ENCODE measurements around the gene HSD17B2. TPM values are rescaled to one million over a fixed set of nuclear protein-coding genes. Genes with fewer than 3 reads are reported as not detected.

Gene HSD17B2
- total RNA-seq, 1 donor from 2014 or later = 0.29 TPM

DNA sequence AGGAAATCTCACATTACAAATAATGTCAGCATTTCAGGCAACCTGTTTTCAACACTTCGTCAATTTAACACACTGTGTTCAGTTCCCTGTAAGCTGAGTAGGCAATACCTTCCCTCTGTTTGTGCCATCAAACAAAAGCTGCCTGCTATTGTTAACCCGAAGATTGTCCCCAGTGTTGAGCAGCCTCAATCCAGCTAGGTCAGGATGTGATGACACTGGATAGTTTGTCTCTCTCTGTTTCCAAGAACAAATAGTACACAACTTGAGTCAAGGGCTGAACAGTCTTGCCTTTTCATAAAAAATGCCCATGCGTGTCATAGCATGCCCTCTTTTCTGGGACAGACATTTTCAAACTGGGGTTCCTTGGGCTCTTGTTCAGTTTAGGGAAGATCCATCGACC, 36.4 kb downstream of the HSD17B2 start:
- no peak for DNase-seq (ENCODE audit: low read depth)
- no peak overlapping the region for H3K4me3 ChIP-seq (ENCODE audit: low read depth, low read length)
- TF ChIP-seq, protein P1, sequence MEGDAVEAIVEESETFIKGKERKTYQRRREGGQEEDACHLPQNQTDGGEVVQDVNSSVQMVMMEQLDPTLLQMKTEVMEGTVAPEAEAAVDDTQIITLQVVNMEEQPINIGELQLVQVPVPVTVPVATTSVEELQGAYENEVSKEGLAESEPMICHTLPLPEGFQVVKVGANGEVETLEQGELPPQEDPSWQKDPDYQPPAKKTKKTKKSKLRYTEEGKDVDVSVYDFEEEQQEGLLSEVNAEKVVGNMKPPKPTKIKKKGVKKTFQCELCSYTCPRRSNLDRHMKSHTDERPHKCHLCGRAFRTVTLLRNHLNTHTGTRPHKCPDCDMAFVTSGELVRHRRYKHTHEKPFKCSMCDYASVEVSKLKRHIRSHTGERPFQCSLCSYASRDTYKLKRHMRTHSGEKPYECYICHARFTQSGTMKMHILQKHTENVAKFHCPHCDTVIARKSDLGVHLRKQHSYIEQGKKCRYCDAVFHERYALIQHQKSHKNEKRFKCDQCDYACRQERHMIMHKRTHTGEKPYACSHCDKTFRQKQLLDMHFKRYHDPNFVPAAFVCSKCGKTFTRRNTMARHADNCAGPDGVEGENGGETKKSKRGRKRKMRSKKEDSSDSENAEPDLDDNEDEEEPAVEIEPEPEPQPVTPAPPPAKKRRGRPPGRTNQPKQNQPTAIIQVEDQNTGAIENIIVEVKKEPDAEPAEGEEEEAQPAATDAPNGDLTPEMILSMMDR (conservative IDR thresholded peaks at IDR 0.05; ENCODE audit: low read depth, low read length) = no peak

GRCh38 chr16:82072313-82072712, 37.3 kb downstream of the HSD17B2 start:
- no peak overlapping the region for H3K4me3 ChIP-seq (ENCODE audit: low read depth, low read length)
- DNase-seq (ENCODE audit: low read depth) = no peak
- TF ChIP-seq, protein P1 (conservative IDR thresholded peaks at IDR 0.05; ENCODE audit: low read depth, low read length) = no peak

DNA sequence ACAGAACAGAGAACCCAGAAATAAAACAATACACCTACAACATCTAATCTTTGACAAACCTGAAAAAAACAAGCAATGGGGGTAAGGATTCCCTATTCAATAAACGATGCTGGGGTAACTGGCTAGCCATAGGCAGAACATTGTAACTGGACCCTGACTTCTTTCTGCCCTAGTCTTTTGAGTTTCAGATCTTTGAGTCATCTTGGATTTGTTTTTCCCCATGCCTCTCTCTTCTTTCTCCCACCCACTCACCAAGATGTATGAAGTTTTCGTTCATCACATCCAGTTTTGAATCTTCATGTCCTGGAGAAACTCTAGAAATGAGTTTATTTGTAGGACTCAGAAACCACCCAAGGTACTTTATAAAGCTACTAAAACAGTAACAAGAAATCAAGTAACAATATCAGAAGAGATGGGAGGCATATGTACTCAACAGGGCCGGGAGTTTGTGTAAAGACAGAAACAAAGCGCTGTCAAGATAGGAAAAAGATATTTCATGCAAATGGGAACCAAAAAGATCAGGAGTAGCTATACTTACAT, 39.0 kb downstream of the HSD17B2 start:
- DNase-seq (ENCODE audit: low read depth) = no peak
- TF ChIP-seq, protein P1 (conservative IDR thresholded peaks at IDR 0.05; ENCODE audit: low read depth, low read length) = no peak

DNA sequence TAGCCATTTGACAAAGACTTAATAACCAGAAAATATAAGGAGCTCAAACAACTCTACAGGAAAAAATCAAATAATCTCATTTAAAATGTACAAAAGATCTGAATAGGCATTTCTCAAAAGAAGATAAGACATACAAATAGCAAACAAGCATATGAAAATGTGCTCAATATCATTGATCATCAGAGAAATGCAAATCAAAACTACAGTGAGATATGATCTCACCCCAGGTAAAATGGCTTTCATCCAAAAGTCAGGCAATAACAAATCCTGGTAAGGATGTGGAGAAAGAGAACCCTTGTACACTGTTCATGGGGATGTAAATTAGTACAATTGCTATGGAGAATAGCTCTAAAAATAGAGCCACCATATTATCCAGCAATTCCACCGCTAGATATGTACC, 43.1 kb downstream of the HSD17B2 start:
- TF ChIP-seq, protein P1 (conservative IDR thresholded peaks at IDR 0.05; ENCODE audit: low read depth, low read length) = no peak
- DNase-seq (ENCODE audit: low read depth) = no peak
- no peak overlapping the region for H3K4me3 ChIP-seq (ENCODE audit: low read depth, low read length)

More for the DNA sequence above, 39.0 kb downstream of the HSD17B2 start:
- no peak overlapping the region for H3K4me3 ChIP-seq (ENCODE audit: low read depth, low read length)

DNA sequence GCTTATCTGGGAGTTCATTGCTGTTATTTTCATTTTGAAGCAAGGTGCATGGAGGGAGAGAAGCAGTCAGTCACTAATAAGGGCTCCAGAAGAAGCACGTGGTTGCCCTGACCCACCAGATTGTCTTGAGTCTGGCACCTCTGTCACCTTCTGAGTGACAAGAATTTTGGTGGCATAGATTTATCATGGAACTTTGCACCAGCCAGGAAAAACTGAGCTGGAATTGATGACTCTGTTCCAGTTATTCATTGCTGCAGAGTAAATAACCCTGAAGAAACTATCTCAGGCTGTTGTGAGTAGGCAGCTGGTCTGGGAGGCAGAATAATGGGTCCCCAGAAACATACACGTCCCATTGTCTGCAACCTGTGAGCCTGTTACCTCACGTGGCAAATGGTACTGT, 44.8 kb downstream of the HSD17B2 start:
- H3K4me3 ChIP-seq (ENCODE audit: low read depth, low read length) = no peak overlapping the region
- TF ChIP-seq, protein P1 (conservative IDR thresholded peaks at IDR 0.05; ENCODE audit: low read depth, low read length) = no peak
- DNase-seq (ENCODE audit: low read depth) = no peak

- H3K4me3 ChIP-seq (ENCODE audit: low read depth, low read length) = no peak overlapping the region
- TF ChIP-seq, protein P1 (conservative IDR thresholded peaks at IDR 0.05; ENCODE audit: low read depth, low read length) = no peak
- no peak for DNase-seq (ENCODE audit: low read depth)
Measured at GRCh38 chr16:82081264-82081663, 46.2 kb downstream of the HSD17B2 start.

GRCh38 chr16:82082097-82082496, 47.0 kb downstream of the HSD17B2 start:
- no peak for DNase-seq (ENCODE audit: low read depth)
- TF ChIP-seq, protein P1 (conservative IDR thresholded peaks at IDR 0.05; ENCODE audit: low read depth, low read length) = no peak
- no peak overlapping the region for H3K4me3 ChIP-seq (ENCODE audit: low read depth, low read length)
